Psoas muscle (tissue), 8 donors: Measurements from ENCODE around the gene YES1. TPM values are rescaled to one million over a fixed set of nuclear protein-coding genes. Genes with fewer than 3 reads are reported as not detected.

Experiments
- ATAC-seq, 4 donors: fragments of 200-7000 bp; cut with Tn5 transposase; one replicate each; pipeline ENCODE4 v1.9.1; 2020; ENCODE audit warnings: moderate library complexity in 3 of 4, mild to moderate bottlenecking in 2 of 4
- DNase-seq, 2 donors: peaks; one replicate each; pipeline ENCODE4 v3.0.0-alpha.2; 2020
- H3K27ac ChIP-seq: fragments of 200-600 bp; one replicate; pipeline ENCODE4 v1.8.0; 2022
- H3K27me3 ChIP-seq, 3 donors: fragments of 200-600 bp in 1 of 3; one replicate each; pipeline versions ENCODE4 v1.6.1 to v1.8.0; 2013 to 2022; ENCODE audit warnings: low read length in 2 of 3, mild to moderate bottlenecking in 2 of 3, moderate library complexity in 1 of 3; ENCODE audit not compliant: insufficient read depth in 3 of 3
- H3K36me3 ChIP-seq, 2 donors: fragments of 200-600 bp in 1 of 2; one replicate each; pipeline versions ENCODE4 v1.6.1 to v1.8.0; 2013 to 2022; ENCODE audit warnings: low read depth in 1 of 2, mild to moderate bottlenecking in 1 of 2, moderate library complexity in 1 of 2; ENCODE audit not compliant: insufficient read depth in 1 of 2
- H3K4me1 ChIP-seq: fragments of 200-600 bp; one replicate; pipeline ENCODE4 v1.8.0; 2022
- H3K4me3 ChIP-seq: fragments of 200-600 bp; one replicate; pipeline ENCODE4 v1.8.0; 2022; ENCODE audit warnings: mild to moderate bottlenecking
- H3K9me3 ChIP-seq: fragments of 200-600 bp; one replicate; pipeline ENCODE4 v1.8.0; 2022
- WGBS, 3 donors: extraction: QIAGEN DNeasy Blood & Tissue Kit; methylation state at CpG; one replicate each; pipeline versions ENCODE4 v1.1.6 to v1.1.7; 2013; 5-methylcytosine and 5-hydroxymethylcytosine counted together
- intact Hi-C, 2 donors: fragments of 100-400 bp; cut with DNase I; formaldehyde crosslinking; loops; one replicate each; pipeline versions ENCODE4 v1.11.0 to v1.14.2; 2022
- polyA plus RNA-seq, 3 donors: library from polyadenylated mRNA; stranded (reverse); fragments of 200-250 nt; gene quantifications; one replicate each; pipeline ENCODE4 v1.2.3, GENCODE V29; 2013
- total RNA-seq, 4 donors: library from RNA; stranded (reverse); fragmentation: NEBNext Ultra II Directional in 2 of 4; extraction: Animal tissue kit (Norgen Biotek cat#: 25700) in 2 of 4; gene quantifications; one replicate each; pipeline versions ENCODE4 v1.2.1 to v1.2.4, GENCODE V29; 2021 to 2023
- TF ChIP-seq, protein P1 (sequence below): fragments of 200-600 bp; IDR thresholded peaks from one replicate; pipeline ENCODE4 v1.8.0; 2022; ENCODE audit warnings: antibody characterized with exemption
- donor health status: healthy with polysubstance abuse.
- donor health status: DM: no; HTN: no; CAD: no; lungs with moderate emphysema.
- donor health status: Bipolar disorder and iron deficiency.
- donor health status: healthy.
- donor health status: DM: yes; HTN: yes; CAD: no.
- donor health status: DM: no; HTN: no; CAD: no.
- donor health status: DM: no; HTN: no; CAD: no.
- donor health status: DM: yes; HTN: yes; CAD: no.

YES1 gene
- total and polyA plus RNA-seq, 7 donors, result 8.7 to 29.5 (median 14.6) TPM

- TF ChIP-seq, protein P1, sequence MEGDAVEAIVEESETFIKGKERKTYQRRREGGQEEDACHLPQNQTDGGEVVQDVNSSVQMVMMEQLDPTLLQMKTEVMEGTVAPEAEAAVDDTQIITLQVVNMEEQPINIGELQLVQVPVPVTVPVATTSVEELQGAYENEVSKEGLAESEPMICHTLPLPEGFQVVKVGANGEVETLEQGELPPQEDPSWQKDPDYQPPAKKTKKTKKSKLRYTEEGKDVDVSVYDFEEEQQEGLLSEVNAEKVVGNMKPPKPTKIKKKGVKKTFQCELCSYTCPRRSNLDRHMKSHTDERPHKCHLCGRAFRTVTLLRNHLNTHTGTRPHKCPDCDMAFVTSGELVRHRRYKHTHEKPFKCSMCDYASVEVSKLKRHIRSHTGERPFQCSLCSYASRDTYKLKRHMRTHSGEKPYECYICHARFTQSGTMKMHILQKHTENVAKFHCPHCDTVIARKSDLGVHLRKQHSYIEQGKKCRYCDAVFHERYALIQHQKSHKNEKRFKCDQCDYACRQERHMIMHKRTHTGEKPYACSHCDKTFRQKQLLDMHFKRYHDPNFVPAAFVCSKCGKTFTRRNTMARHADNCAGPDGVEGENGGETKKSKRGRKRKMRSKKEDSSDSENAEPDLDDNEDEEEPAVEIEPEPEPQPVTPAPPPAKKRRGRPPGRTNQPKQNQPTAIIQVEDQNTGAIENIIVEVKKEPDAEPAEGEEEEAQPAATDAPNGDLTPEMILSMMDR, result no peak
- ATAC-seq (no peak), DNase-seq (no peak)
- WGBS, 3 donors, result 68 to 93% (median 88%) methylated on average over 2 of the region's 2 CpGs
- peaks cover 0 to 72% of the 10 kb centered on the region in 2 donors for H3K36me3 ChIP-seq
- H3K9me3 ChIP-seq, result no peaks in the 10 kb centered on the region
- H3K27me3 ChIP-seq, result no peaks in the 10 kb centered on the region
- H3K27ac ChIP-seq, result no peak overlapping the region
- intact Hi-C loops, result loop anchor here (5.0 kb wide), 2 partner anchors 67 to 87 kb away; partner anchors contain the start of gene YES1 (in 2 of the 2)
- no peaks in the 10 kb centered on the region for H3K4me1 ChIP-seq
- no peak overlapping the region for H3K4me3 ChIP-seq
These were observed 67.0 kb downstream of the YES1 start for GRCh38 chr18:744832-745597.

GRCh38 chr18:741931-742512 lies 70.0 kb downstream of the YES1 start:
- intact Hi-C loops, result loop anchor here (1.0 to 5.0 kb wide), 3 partner anchors 70 to 90 kb away; partner anchors contain the start of gene YES1 (in 2 of the 2)
- no peak overlapping the region for H3K4me3 ChIP-seq
- H3K9me3 ChIP-seq, result no peaks in the 10 kb centered on the region
- no peaks in the 10 kb centered on the region for H3K4me1 ChIP-seq
- DNase-seq (no peak), ATAC-seq (peak; percentile 54 to 89 (median 70))
- no peak overlapping the region for H3K27ac ChIP-seq
- H3K36me3 ChIP-seq, result peaks cover 0 to 89% of the 10 kb centered on the region in 2 donors
- TF ChIP-seq, protein P1, result peak; percentile 80
- no peaks in the 10 kb centered on the region for H3K27me3 ChIP-seq

DNA sequence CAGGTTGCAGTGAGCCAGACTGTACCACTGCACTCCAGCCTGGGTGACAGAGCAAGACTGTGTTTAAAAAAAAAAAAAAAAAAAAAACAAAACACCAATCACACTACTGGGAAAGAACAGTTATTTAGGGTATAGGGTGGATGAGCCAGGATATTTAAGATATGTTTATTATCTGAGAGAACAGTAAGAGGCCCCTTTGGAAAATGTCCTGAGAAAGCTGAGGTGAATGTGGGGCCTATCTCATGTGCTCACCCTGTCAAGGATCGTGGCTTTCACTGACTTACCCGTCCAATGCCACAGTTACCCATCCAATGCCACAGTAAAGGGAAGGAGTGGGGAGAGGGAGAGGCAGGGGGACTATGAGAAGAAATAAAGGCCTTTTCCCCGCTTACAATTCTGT lies 79.7 kb downstream of the YES1 start:
- no peaks in the 10 kb centered on the region for H3K4me1 ChIP-seq
- no peak overlapping the region for H3K27ac ChIP-seq
- no peaks in the 10 kb centered on the region for H3K27me3 ChIP-seq
- ATAC-seq (no peak), DNase-seq (no peak)
- peaks cover 0 to 70% of the 10 kb centered on the region in 2 donors for H3K36me3 ChIP-seq
- WGBS, 3 donors, result 92 to 97% (median 94%) methylated on average over 3 of the region's 3 CpGs
- no peak overlapping the region for H3K4me3 ChIP-seq
- TF ChIP-seq, protein P1, result no peak
- intact Hi-C loops, result no loop called here
- no peaks in the 10 kb centered on the region for H3K9me3 ChIP-seq

DNA sequence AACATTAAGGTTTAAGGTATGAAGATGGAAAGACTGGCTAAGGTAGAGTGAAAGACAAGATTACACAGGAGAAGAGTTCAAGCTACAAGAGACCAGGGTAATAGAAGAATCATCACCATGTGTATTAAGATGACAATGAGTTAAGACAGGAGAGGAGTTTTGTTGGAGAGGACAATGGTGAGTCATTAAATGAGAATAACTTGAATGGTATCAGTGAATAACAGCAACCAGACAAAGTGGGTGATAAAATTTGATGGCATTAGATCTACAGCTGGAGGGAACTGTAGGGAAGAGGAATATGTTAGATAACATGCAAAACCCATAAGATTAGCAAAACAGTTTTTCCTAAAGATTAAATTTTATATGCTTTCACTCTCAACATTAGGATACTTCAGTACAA lies 80.9 kb downstream of the YES1 start:
- ATAC-seq (no peak), DNase-seq (no peak)
- Histone ChIP-seq H3K27ac (no peak overlapping the region), H3K4me1 (no peaks in the 10 kb centered on the region), H3K36me3 (peaks cover 0 to 58% of the 10 kb centered on the region in 2 donors), H3K27me3 (no peaks in the 10 kb centered on the region), H3K9me3 (no peaks in the 10 kb centered on the region), H3K4me3 (no peak overlapping the region)
- intact Hi-C loops, result no loop called here
- TF ChIP-seq, protein P1, result no peak
